ENCODE results near the gene ANKRD27.

Gene ANKRD27

DNA sequence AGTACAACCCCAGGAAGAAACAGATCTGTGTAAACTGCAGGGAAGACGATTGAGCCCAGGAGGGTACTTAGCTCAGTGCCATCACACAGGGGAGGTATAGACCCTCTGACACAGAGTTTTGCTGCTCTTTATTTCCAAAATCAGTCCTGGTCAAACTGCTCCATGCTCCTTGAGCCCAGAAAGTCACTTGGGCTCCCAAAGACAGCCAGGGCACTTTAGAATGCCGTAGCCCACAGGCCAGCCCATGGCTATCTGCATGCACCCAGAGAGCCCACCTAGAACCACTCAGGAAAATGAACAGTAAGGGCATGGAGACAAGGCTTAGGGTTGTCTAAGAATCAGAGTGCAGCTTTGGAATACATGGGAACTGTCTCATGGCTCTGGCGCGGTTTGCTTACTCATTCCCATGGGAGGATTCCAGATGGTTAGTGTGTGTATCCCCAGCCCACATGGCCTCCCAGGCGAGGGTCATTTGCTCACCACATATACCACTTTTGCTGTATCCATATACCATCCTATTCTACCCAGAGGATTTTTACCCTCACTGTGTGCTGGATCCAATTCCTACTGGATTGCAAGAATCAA, 108.6 kb downstream of the ANKRD27 start:
- H3K4me3 ChIP-seq (ENCODE audit: low read depth, low read length) = no peak overlapping the region

DNA sequence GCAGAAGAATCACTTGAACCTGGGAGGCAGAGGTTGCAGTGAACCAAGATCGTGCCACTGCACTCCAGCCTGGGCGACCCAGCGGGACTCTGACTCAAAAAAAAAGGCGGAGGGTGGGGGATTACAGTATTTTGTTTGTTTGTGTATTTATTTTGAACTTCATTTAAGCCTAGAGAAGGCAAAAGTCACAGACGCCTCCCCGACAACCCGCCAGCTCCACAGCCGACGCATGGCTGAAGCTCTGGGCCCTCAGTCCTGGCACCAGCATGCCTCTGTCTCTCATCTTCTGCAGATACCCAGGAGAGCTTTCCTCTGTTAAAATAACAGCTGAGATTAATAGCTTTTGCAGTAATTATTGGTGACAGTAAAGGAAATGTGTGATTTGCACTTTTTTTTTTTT, 111.2 kb downstream of the ANKRD27 start:
- no peak overlapping the region for H3K4me3 ChIP-seq (ENCODE audit: low read depth, low read length)

DNA sequence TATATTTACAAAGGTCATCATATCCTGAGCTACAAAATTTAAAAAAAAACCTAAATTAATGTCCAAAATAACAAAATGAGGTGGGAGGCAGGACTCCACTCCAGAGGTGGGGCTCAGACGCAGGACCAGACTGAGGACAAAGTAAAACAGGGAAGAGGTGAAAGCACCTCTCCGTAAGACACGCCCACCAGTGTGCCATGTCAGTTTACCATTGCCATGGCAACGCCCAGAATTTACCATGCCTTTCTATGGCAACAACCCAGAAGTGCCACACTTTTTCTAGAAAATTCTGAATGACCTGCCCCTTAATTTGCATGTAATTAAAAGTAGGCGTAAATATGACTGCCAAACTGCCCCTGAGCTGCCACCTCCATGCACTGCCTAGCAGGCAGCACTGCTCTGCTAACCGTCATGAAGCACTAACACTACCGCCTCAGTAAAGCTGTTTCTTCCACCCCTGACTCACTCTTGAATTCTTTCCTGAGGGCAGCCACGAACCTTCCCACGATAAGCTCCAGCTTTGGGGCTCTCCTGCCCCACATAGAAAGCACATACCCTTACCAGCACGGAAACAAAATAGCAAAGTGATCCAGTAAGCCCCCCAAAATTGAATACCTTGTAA, 116.3 kb downstream of the ANKRD27 start:
- no peak overlapping the region for H3K4me3 ChIP-seq (ENCODE audit: low read depth, low read length)

DNA sequence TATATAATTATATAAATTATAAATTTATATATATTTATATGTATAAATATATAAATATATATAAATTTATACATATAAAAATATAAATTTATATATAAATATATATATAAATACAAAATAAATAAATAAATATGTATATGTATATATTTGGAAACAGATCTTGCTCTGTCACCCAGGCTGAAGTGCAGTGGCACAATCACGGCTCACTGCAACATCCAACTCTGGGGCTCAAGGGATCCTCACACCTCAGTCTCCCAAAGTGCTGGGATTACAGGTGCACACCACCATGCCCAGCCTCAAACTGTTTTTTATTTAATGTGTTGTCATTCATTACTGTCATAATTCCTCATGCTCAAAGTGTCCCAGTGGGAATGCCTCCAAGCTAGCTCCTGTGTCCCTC, 119.2 kb downstream of the ANKRD27 start:
- no peak overlapping the region for H3K4me3 ChIP-seq (ENCODE audit: low read depth, low read length)

DNA sequence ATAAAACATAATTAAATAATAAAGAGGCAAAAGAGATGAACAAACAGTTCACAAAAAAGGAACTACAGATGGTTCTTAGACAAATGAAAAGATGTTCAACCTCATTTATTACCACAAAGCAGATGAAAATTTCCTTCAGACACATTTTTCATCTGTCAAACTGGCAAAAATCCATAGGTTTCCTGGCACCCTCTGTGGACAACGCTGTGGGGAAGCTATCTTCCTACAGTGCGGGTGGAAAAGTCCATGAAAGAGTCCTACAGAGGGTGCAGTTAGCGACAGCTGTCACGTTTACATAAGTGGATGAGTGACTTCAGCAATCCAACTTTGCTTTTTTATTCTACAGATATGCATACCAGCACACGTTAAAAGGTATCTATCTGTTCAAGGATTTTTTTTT, 124.3 kb downstream of the ANKRD27 start:
- no peak overlapping the region for H3K4me3 ChIP-seq (ENCODE audit: low read depth, low read length)
